Measurements from ENCODE around the gene MYH14. TPM values are rescaled to one million over a fixed set of nuclear protein-coding genes. Genes with fewer than 3 reads are reported as not detected.

Gene MYH14
- total and polyA plus RNA-seq, 2 donors (not counting 1 experiment from before 2014, with no cell fraction given): not detected

DNA sequence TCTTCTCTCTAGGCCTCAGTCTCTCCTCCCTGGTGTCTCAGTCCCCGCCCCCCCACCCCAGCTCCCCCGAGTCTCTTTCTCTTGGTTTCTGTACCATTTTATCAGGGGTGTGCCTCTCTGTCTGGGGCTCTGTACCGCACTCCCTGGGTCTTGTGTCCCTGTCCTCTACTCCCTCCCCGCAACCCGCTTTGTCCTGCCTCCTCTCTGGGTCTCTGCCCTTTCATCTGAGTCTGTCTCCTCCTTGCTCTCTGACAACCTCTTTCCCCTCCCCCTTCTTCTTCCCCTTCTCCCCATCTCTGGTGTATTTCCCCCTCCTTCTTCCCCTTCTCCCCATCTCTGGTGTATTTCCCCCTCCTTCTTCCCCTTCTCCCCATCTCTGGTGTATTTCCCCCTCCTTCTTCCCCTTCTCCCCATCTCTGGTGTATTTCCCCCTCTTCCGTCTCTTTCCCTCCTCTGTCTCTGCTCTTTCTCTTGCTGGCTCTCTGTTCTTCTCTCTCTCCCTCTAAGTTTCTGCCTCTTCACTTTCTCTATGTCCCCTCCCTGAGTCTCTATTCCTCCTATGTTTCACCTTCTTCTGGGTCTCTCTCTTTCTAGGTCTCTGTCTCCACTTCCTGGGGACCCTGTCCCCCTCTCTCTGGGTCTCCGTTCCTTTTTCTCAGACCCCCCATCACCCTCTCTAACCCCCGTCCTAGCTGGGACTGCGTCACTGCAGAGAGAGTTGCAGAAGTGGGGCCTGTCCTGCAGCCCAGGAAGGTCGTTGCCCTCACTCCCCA, 128.0 kb downstream of the MYH14 start:
- no peak overlapping the region for H3K4me3 ChIP-seq (replicated peaks in 1 of 4; ENCODE audit: control extremely low read depth in 1 of 4, insufficient read depth in 1 of 4, low read depth in 3 of 4, low read length in 4 of 4)
- DNase-seq (ENCODE audit: low read depth in 2 of 2): no peak
- no peak overlapping the region for H3K27ac ChIP-seq (ENCODE audit: insufficient read depth, low read length)
- H3K27me3 ChIP-seq (ENCODE audit: control insufficient read depth, insufficient read depth, low read length): peaks cover 17% of the 10 kb centered on the region
- H2AFZ ChIP-seq (ENCODE audit: low read length): no peak overlapping the region
- no peaks in the 10 kb centered on the region for H3K9me3 ChIP-seq (ENCODE audit: control insufficient read depth, insufficient read depth, low read depth, low read length)
- H4K20me1 ChIP-seq (ENCODE audit: control insufficient read depth, extremely low read depth, insufficient read depth, low read length): no peaks in the 10 kb centered on the region
- no peaks in the 10 kb centered on the region for H3K36me3 ChIP-seq (ENCODE audit: control insufficient read depth, insufficient read depth, low read length)
- no peak overlapping the region for H3K4me2 ChIP-seq (ENCODE audit: extremely low read depth, insufficient read depth, low read length)
- TF ChIP-seq, protein P1, sequence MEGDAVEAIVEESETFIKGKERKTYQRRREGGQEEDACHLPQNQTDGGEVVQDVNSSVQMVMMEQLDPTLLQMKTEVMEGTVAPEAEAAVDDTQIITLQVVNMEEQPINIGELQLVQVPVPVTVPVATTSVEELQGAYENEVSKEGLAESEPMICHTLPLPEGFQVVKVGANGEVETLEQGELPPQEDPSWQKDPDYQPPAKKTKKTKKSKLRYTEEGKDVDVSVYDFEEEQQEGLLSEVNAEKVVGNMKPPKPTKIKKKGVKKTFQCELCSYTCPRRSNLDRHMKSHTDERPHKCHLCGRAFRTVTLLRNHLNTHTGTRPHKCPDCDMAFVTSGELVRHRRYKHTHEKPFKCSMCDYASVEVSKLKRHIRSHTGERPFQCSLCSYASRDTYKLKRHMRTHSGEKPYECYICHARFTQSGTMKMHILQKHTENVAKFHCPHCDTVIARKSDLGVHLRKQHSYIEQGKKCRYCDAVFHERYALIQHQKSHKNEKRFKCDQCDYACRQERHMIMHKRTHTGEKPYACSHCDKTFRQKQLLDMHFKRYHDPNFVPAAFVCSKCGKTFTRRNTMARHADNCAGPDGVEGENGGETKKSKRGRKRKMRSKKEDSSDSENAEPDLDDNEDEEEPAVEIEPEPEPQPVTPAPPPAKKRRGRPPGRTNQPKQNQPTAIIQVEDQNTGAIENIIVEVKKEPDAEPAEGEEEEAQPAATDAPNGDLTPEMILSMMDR (conservative IDR thresholded peaks at IDR 0.05 in 1 of 2, IDR thresholded peaks at IDR 0.05 in 1 of 2; ENCODE audit: low read depth in 1 of 2, low read length in 2 of 2): no peak
- no peak for TF ChIP-seq EZH2 (IDR thresholded peaks at IDR 0.05; ENCODE audit: low read length, missing control alignments)
- H3K9ac ChIP-seq (ENCODE audit: insufficient read depth, low read length): no peak overlapping the region
- no peaks in the 10 kb centered on the region for H3K79me2 ChIP-seq (ENCODE audit: control insufficient read depth, insufficient read depth, low read length)
- no peaks in the 10 kb centered on the region for H3K4me1 ChIP-seq (ENCODE audit: control insufficient read depth, extremely low read depth, insufficient read depth, low read length)

DNA sequence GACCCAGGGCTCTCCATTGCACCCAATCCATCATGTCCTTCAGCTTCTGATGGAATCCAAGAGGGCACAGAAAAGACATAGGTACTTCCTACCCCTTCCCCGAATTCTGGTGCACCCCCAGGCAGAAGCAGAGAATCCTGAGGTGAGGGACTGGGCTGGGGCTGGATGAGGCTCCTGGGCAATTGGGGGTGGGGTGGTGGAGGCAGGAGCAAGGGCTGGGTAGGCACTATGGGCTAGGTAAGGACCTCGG, 128.5 kb downstream of the MYH14 start:
- no peak overlapping the region for H3K27ac ChIP-seq (ENCODE audit: insufficient read depth, low read length)
- no peak overlapping the region for H3K4me2 ChIP-seq (ENCODE audit: extremely low read depth, insufficient read depth, low read length)
- no peak overlapping the region for H3K9ac ChIP-seq (ENCODE audit: insufficient read depth, low read length)
- H4K20me1 ChIP-seq (ENCODE audit: control insufficient read depth, extremely low read depth, insufficient read depth, low read length): no peaks in the 10 kb centered on the region
- H3K4me3 ChIP-seq (replicated peaks in 1 of 4; ENCODE audit: control extremely low read depth in 1 of 4, insufficient read depth in 1 of 4, low read depth in 3 of 4, low read length in 4 of 4): no peak overlapping the region
- no peaks in the 10 kb centered on the region for H3K36me3 ChIP-seq (ENCODE audit: control insufficient read depth, insufficient read depth, low read length)
- H3K4me1 ChIP-seq (ENCODE audit: control insufficient read depth, extremely low read depth, insufficient read depth, low read length): no peaks in the 10 kb centered on the region
- H2AFZ ChIP-seq (ENCODE audit: low read length): no peak overlapping the region
- H3K9me3 ChIP-seq (ENCODE audit: control insufficient read depth, insufficient read depth, low read depth, low read length): no peaks in the 10 kb centered on the region
- peaks cover 16% of the 10 kb centered on the region for H3K27me3 ChIP-seq (ENCODE audit: control insufficient read depth, insufficient read depth, low read length)
- DNase-seq (ENCODE audit: low read depth in 2 of 2): no peak
- TF ChIP-seq, protein P1 (conservative IDR thresholded peaks at IDR 0.05 in 1 of 2, IDR thresholded peaks at IDR 0.05 in 1 of 2; ENCODE audit: low read depth in 1 of 2, low read length in 2 of 2): no peak
- no peak for TF ChIP-seq EZH2 (IDR thresholded peaks at IDR 0.05; ENCODE audit: low read length, missing control alignments)
- no peaks in the 10 kb centered on the region for H3K79me2 ChIP-seq (ENCODE audit: control insufficient read depth, insufficient read depth, low read length)

DNA sequence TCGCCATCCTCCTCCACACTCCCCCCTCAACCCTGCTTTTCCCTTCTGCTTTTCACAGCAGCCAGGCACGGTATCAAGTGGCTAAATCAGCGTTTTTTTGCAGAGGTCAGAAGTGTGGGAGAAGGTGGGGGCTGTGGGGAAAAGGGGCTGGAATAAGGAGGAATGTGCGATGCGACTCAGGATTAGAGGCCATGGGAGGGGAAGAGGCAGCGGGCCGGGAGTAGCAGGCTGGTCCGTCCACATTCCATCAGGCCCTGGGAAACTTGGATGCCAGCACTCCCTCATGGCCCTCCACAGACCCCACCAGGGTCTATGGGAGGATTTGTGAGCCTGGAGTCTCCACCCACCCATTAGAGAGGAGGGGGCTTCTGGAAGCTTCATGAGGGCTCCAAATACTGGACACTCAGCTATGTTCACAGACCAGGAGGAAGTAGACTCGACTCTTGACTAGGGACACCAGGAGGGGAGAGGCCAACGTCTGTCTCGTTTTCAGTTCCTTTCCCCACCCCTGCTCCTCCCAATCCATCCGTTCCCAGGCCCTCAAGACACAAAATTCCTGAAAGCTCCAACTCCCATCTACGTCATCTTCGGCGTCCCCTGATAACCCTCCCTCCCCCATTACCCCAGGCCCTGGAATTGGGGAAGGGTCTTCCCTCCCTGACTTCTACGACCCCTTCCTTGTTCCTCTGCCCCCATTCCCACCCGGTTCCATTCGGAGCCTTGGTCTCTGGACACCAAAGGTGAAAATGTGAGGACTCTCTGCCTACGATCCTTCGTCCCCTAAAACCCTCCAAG, 129.0 kb downstream of the MYH14 start:
- Histone ChIP-seq H3K4me3 (replicated peaks in 1 of 4; ENCODE audit: control extremely low read depth in 1 of 4, insufficient read depth in 1 of 4, low read depth in 3 of 4, low read length in 4 of 4) (no peak overlapping the region), H3K9me3 (ENCODE audit: control insufficient read depth, insufficient read depth, low read depth, low read length) (no peaks in the 10 kb centered on the region), H3K4me2 (ENCODE audit: extremely low read depth, insufficient read depth, low read length) (no peak overlapping the region), H2AFZ (ENCODE audit: low read length) (no peak overlapping the region), H3K4me1 (ENCODE audit: control insufficient read depth, extremely low read depth, insufficient read depth, low read length) (no peaks in the 10 kb centered on the region), H3K9ac (ENCODE audit: insufficient read depth, low read length) (no peak overlapping the region), H4K20me1 (ENCODE audit: control insufficient read depth, extremely low read depth, insufficient read depth, low read length) (no peaks in the 10 kb centered on the region), H3K27me3 (ENCODE audit: control insufficient read depth, insufficient read depth, low read length) (peaks cover 13% of the 10 kb centered on the region), H3K36me3 (ENCODE audit: control insufficient read depth, insufficient read depth, low read length) (no peaks in the 10 kb centered on the region), H3K27ac (ENCODE audit: insufficient read depth, low read length) (no peak overlapping the region), H3K79me2 (ENCODE audit: control insufficient read depth, insufficient read depth, low read length) (no peaks in the 10 kb centered on the region)
- TF ChIP-seq, protein P1 (conservative IDR thresholded peaks at IDR 0.05 in 1 of 2, IDR thresholded peaks at IDR 0.05 in 1 of 2; ENCODE audit: low read depth in 1 of 2, low read length in 2 of 2): no peak
- TF ChIP-seq EZH2 (IDR thresholded peaks at IDR 0.05; ENCODE audit: low read length, missing control alignments): no peak
- DNase-seq (ENCODE audit: low read depth in 2 of 2): no peak
